ENCODE results near the gene MED14.

DNA sequence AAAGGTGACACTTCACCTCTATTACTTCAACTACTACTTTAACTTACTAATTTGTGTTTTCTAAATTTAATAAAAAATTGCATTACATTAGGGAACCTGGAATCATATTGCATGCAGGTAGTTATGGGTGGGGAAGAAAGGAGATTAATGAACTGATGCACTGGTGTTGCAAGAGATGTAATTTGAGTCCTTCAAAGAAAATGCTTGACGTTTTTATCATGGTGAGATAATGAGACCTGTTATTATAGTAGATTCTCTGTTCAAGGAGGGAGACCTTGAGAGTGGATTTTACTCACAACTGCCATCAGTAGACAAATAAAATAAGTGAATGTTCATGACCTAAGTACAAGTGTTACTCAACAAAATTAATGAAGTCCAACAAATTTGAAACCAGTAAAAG, 26.4 kb upstream of the MED14 start:
- TF ChIP-seq POLR2AphosphoS5 (IDR thresholded peaks at IDR 0.05; ENCODE audit: borderline replicate concordance, low read depth, low read length) (no peak), EZH2 (IDR thresholded peaks at IDR 0.05) (no peak)

Data from SK-N-MC (cell line).